22Rv1 (cell line): ENCODE results near the gene NUAK2.

Source experiments
- ZFX ChIP-seq: fragments of 450-650 bp; IDR thresholded peaks from 2 replicates; pipeline ENCODE4 v1.6.1; 2017; ENCODE audit warnings: antibody characterized with exemption, borderline replicate concordance
- TF ChIP-seq, protein P1 (sequence below): fragments of 450-650 bp; IDR thresholded peaks from 2 replicates; pipeline ENCODE4 v1.5.1; 2017; ENCODE audit warnings: mild to moderate bottlenecking

DNA sequence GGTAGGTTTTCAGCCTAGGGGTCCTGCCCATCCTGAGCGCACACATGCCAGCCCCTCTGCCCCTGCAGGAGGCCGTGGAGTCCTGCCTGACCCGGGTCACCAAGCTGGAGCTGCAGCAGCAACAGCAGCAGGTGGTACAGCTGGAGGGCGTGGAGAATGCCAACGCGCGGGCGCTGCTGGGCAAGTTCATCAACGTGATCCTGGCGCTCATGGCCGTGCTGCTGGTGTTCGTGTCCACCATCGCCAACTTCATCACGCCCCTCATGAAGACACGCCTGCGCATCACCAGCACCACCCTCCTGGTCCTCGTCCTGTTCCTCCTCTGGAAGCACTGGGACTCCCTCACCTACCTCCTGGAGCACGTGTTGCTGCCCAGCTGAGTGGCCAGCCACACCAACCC is 49.8 kb downstream of the NUAK2 start:
- TF ChIP-seq, protein P1, sequence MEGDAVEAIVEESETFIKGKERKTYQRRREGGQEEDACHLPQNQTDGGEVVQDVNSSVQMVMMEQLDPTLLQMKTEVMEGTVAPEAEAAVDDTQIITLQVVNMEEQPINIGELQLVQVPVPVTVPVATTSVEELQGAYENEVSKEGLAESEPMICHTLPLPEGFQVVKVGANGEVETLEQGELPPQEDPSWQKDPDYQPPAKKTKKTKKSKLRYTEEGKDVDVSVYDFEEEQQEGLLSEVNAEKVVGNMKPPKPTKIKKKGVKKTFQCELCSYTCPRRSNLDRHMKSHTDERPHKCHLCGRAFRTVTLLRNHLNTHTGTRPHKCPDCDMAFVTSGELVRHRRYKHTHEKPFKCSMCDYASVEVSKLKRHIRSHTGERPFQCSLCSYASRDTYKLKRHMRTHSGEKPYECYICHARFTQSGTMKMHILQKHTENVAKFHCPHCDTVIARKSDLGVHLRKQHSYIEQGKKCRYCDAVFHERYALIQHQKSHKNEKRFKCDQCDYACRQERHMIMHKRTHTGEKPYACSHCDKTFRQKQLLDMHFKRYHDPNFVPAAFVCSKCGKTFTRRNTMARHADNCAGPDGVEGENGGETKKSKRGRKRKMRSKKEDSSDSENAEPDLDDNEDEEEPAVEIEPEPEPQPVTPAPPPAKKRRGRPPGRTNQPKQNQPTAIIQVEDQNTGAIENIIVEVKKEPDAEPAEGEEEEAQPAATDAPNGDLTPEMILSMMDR: no peak
- no peak for TF ChIP-seq ZFX
